Mucosa of gallbladder (tissue), 1 donor: ENCODE measurements around the gene SEPTIN6. TPM values are rescaled to one million over a fixed set of nuclear protein-coding genes. Genes with fewer than 3 reads are reported as not detected.

ENCODE experiments used
- DNase-seq: peaks from one replicate; pipeline ENCODE4 v3.0.0-alpha.2; 2020; ENCODE audit warnings: low spot score
- total RNA-seq: library from RNA; stranded (reverse); gene quantifications from one replicate; pipeline ENCODE4 v1.2.1, GENCODE V29; 2021
- donor health status: DM: no; HTN: no; CAD: no.

The SEPTIN6 gene
- total RNA-seq, 1 donor from 2014 or later = 36.3 TPM

GRCh38 chrX:119648421-119648775, 44.6 kb downstream of the SEPTIN6 start:
- no peak for DNase-seq

- DNase-seq = no peak
These were observed 45.2 kb downstream of the SEPTIN6 start for GRCh38 chrX:119647552-119648420.

- DNase-seq = no peak
These were observed 45.9 kb downstream of the SEPTIN6 start for GRCh38 chrX:119647089-119647488.

- DNase-seq = no peak
These were observed 46.5 kb downstream of the SEPTIN6 start for GRCh38 chrX:119646515-119646914.

- DNase-seq = no peak
These were observed 49.3 kb downstream of the SEPTIN6 start for GRCh38 chrX:119643696-119644095.

Other genes with a start within 250 kb of the SEPTIN6 start
- gene SLC25A5, start 224.7 kb downstream of the SEPTIN6 start, total RNA-seq = 257 TPM
- 18.4 TPM for gene STEEP1, start 127.8 kb downstream of the SEPTIN6 start, total RNA-seq
- gene UBE2A, start 118.6 kb downstream of the SEPTIN6 start, total RNA-seq = 49.5 TPM
- 8.3 TPM for gene NKRF, start 86.7 kb downstream of the SEPTIN6 start, total RNA-seq
- gene SOWAHD, start 65.4 kb upstream of the SEPTIN6 start, total RNA-seq = 4.7 TPM
- 917 TPM for gene RPL39, start 98.5 kb upstream of the SEPTIN6 start, total RNA-seq
- gene UPF3B, start 159.8 kb upstream of the SEPTIN6 start, total RNA-seq = 7.3 TPM
- gene RNF113A, start 178.6 kb upstream of the SEPTIN6 start, total RNA-seq = 14.0 TPM
- 114 TPM for gene NDUFA1, start 178.7 kb upstream of the SEPTIN6 start, total RNA-seq
- not detected for gene AKAP14, start 202.7 kb upstream of the SEPTIN6 start, total RNA-seq